Endothelial cell (in vitro differentiated cells): Measurements from ENCODE around the gene CCDC136. TPM values are rescaled to one million over a fixed set of nuclear protein-coding genes. Genes with fewer than 3 reads are reported as not detected.

Source experiments
- DNase-seq: peaks from one replicate; pipeline ENCODE4 v3.0.0; 2021; ENCODE audit warnings: low spot score
- H3K27ac Mint-ChIP-seq: one replicate; pipeline ENCODE4 v1.8.0; 2021; ENCODE audit warnings: mixed read lengths, inconsistent platforms; ENCODE audit not compliant: unreplicated experiment
- H3K27me3 Mint-ChIP-seq: one replicate; pipeline ENCODE4 v1.8.0; 2021; ENCODE audit warnings: mild to moderate bottlenecking, moderate library complexity, mixed read lengths, inconsistent platforms; ENCODE audit not compliant: unreplicated experiment
- H3K36me3 Mint-ChIP-seq: one replicate; pipeline ENCODE4 v1.8.0; 2021; ENCODE audit warnings: mild to moderate bottlenecking, low read depth, mixed read lengths, inconsistent platforms; ENCODE audit not compliant: unreplicated experiment
- H3K4me1 Mint-ChIP-seq: one replicate; pipeline ENCODE4 v1.8.0; 2021; ENCODE audit warnings: mild to moderate bottlenecking, mixed read lengths, inconsistent platforms; ENCODE audit not compliant: unreplicated experiment
- H3K4me3 Mint-ChIP-seq: one replicate; pipeline ENCODE4 v1.8.0; 2021; ENCODE audit warnings: mild to moderate bottlenecking, mixed read lengths, inconsistent platforms; ENCODE audit not compliant: unreplicated experiment
- H3K9me3 Mint-ChIP-seq: one replicate; pipeline ENCODE4 v1.8.0; 2021; ENCODE audit warnings: mixed read lengths, inconsistent platforms; ENCODE audit not compliant: unreplicated experiment
- CTCF ChIP-seq: fragments of 200-600 bp; sonication (generic); IDR thresholded peaks from one replicate; pipeline ENCODE4 v1.5.0; 2021; ENCODE audit warnings: antibody characterized with exemption; ENCODE audit not compliant: unreplicated experiment
- total RNA-seq: library from RNA; stranded (reverse); fragmentation: NEBNext Ultra II Directional; extraction: Animal tissue kit (Norgen Biotek cat#: 25700); gene quantifications from one replicate; pipeline ENCODE4 v1.2.1, GENCODE V29; 2021; ENCODE audit not compliant: unreplicated experiment

CCDC136 gene
- total RNA-seq, 1 donor from 2014 or later, result 31.5 TPM

DNA sequence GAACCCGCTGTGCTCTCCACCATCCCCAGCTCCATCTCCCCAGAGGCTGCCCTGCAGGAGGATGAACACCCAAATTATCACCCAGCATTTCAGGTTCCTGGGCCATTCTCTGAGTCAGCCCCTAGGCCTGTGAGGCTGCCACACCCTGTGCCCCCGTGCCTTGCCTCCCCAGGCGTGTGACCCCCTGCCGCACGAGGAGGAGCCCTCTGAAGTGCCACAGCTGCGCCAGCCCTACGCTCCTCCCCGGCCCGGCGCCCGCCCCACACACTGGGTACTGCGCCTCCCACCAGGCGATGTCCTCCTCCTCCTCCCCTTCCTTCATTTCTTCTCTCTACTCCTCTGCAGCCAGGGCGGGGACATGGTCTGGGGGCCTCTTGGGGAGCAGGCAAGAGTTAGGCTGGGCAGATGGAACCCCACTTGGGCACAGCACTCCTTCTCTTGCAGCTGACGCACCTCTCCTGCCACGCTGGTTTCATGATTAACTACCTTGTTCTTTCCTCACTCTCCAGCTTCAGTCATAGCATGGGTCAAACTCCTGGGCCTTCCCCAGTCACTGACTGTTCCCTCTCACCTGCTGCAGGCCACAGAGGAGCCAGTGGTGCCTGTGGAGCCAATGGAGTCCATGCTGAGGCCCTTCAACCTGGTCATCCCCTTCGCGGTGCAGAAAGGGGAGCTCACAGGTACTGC is 58.2 kb downstream of the CCDC136 start:
- H3K4me1 Mint-ChIP-seq, result no peaks in the 10 kb centered on the region

DNA sequence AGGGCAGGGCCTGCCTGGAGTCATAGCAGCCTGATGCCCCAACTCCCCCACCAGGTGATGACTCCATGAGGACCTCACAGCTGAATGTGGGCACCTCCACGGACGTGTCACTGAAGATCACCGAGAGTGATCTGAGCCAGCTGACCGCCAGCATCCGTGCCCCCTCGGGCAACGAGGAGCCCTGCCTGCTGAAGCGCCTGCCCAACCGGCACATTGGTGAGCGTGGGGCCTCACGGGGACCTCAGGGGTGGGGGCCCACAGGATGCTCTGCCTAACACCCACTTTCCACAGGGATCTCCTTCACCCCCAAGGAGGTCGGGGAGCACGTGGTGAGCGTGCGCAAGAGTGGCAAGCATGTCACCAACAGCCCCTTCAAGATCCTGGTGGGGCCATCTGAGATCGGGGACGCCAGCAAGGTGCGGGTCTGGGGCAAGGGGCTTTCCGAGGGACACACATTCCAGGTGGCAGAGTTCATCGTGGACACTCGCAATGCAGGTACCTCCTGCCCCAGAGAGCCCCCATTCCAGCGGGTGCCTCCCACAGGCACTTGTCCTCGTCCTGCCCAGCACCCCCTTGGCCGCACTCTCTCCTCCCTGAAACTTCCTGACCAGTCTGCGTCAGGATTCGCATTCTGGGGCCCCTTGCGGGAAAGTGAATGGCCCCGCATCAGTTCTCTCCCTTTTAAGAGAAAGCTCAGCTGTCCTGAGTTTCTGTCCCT is 60.9 kb downstream of the CCDC136 start:
- TF ChIP-seq CTCF, result no peak

More for the DNA sequence above, 58.2 kb downstream of the CCDC136 start:
- Mint-ChIP-seq H3K27ac (no peak overlapping the region), H3K36me3 (no peaks in the 10 kb centered on the region), H3K4me3 (no peak overlapping the region), H3K9me3 (no peaks in the 10 kb centered on the region), H3K27me3 (peaks cover 20% of the 10 kb centered on the region)
- TF ChIP-seq CTCF, result no peak
- no peak for DNase-seq

DNA sequence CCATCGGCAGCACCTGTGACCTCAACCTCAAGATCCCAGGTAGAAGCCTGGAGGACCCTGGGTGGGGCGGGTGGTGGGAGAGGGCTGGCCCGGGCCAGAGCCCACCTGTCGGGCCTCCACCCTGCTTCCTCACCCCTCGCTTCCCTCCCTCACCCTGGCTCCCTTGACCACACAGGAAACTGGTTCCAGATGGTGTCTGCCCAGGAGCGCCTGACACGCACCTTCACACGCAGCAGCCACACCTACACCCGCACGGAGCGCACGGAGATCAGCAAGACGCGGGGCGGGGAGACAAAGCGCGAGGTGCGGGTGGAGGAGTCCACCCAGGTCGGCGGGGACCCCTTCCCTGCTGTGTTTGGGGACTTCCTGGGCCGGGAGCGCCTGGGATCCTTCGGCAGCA is 62.0 kb downstream of the CCDC136 start:
- H3K4me3 Mint-ChIP-seq, result no peak overlapping the region
- TF ChIP-seq CTCF, result no peak
- H3K36me3 Mint-ChIP-seq, result no peaks in the 10 kb centered on the region
- no peak overlapping the region for H3K27ac Mint-ChIP-seq
- no peaks in the 10 kb centered on the region for H3K9me3 Mint-ChIP-seq
- no peaks in the 10 kb centered on the region for H3K4me1 Mint-ChIP-seq
- DNase-seq, result no peak
- H3K27me3 Mint-ChIP-seq, result peaks cover 9% of the 10 kb centered on the region

More for the DNA sequence above, 60.9 kb downstream of the CCDC136 start:
- Mint-ChIP-seq H3K4me3 (no peak overlapping the region), H3K4me1 (no peaks in the 10 kb centered on the region), H3K9me3 (no peaks in the 10 kb centered on the region), H3K36me3 (no peaks in the 10 kb centered on the region), H3K27ac (no peak overlapping the region), H3K27me3 (peaks cover 9% of the 10 kb centered on the region)
- DNase-seq, result no peak

DNA sequence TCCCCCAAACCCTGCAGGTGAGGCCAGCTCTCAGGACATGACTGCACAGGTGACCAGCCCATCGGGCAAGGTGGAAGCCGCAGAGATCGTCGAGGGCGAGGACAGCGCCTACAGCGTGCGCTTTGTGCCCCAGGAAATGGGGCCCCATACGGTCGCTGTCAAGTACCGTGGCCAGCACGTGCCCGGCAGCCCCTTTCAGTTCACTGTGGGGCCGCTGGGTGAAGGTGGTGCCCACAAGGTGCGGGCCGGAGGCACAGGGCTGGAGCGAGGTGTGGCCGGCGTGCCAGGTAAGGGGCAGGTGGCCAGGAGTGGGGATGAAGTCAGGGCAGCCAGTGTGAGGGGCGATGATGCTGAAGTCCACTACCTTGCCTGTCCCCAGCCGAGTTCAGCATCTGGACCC is 62.6 kb downstream of the CCDC136 start:
- Mint-ChIP-seq H3K27ac (no peak overlapping the region), H3K4me1 (no peaks in the 10 kb centered on the region), H3K9me3 (no peaks in the 10 kb centered on the region), H3K27me3 (peaks cover 9% of the 10 kb centered on the region), H3K4me3 (no peak overlapping the region), H3K36me3 (no peaks in the 10 kb centered on the region)
- no peak for DNase-seq
- TF ChIP-seq CTCF, result no peak

GRCh38 chr7:128855559-128855958 is 63.8 kb downstream of the CCDC136 start:
- Mint-ChIP-seq H3K9me3 (no peaks in the 10 kb centered on the region), H3K4me1 (no peaks in the 10 kb centered on the region), H3K36me3 (no peaks in the 10 kb centered on the region), H3K4me3 (no peak overlapping the region), H3K27ac (no peak overlapping the region), H3K27me3 (peaks cover 12% of the 10 kb centered on the region)
- TF ChIP-seq CTCF, result no peak
- DNase-seq, result no peak
